CD8-positive, alpha-beta memory T cell (primary cell): Measurements from ENCODE around the gene SKAP1. TPM values are rescaled to one million over a fixed set of nuclear protein-coding genes. Genes with fewer than 3 reads are reported as not detected.

ENCODE experiments used
- CTCF ChIA-PET: fragments of 350-600 bp; sonication (Branson Sonifier 250); formaldehyde crosslinking; loops from one replicate; lab custom pipeline; 2021; ENCODE audit warnings: antibody characterized with exemption; lab: Charles Lee
- POLR2A ChIA-PET: fragments of 350-600 bp; sonication (Branson Sonifier 250); formaldehyde crosslinking; loops from one replicate; lab custom pipeline; 2021; ENCODE audit warnings: antibody characterized with exemption; lab: Charles Lee
- DNase-seq, 5 donors: peaks; one replicate each; pipeline versions ENCODE4 v3.0.0 to v3.0.0-alpha.2; 2020 to 2022; ENCODE audit warnings: mixed read lengths in 1 of 5
- H3K27ac ChIP-seq: one replicate; pipeline ENCODE4 v1.7.0; 2013; ENCODE audit warnings: low read depth, mild to moderate bottlenecking, low read length, moderate library complexity
- H3K27me3 ChIP-seq: 2 replicates; pipeline ENCODE4 v1.7.0; 2013; ENCODE audit warnings: low read length, mild to moderate bottlenecking; ENCODE audit not compliant: insufficient read depth, poor library complexity, severe bottlenecking
- H3K36me3 ChIP-seq: 2 replicates; pipeline ENCODE4 v1.7.0; 2013; ENCODE audit warnings: mild to moderate bottlenecking, low read length, moderate library complexity; ENCODE audit not compliant: insufficient read depth
- H3K4me1 ChIP-seq: 2 replicates; pipeline ENCODE4 v1.7.0; 2013; ENCODE audit warnings: mild to moderate bottlenecking, low read length, moderate library complexity; ENCODE audit not compliant: insufficient read depth
- H3K4me3 ChIP-seq: 2 replicates; pipeline ENCODE4 v1.7.0; 2013; ENCODE audit warnings: mild to moderate bottlenecking, low read length
- H3K9me3 ChIP-seq: 2 replicates; pipeline ENCODE4 v1.7.0; 2013; ENCODE audit warnings: mild to moderate bottlenecking, low read length
- H3K27ac Mint-ChIP-seq, 8 donors: one replicate each; pipeline ENCODE4 v1.8.0; 2020 to 2021; ENCODE audit warnings: mixed read lengths in 8 of 8, mild to moderate bottlenecking in 6 of 8, inconsistent platforms in 3 of 8, moderate library complexity in 3 of 8
- H3K27me3 Mint-ChIP-seq, 2 donors: one replicate each; pipeline ENCODE4 v1.8.0; 2020 to 2021; ENCODE audit warnings: mixed read lengths in 2 of 2, mild to moderate bottlenecking in 1 of 2, moderate library complexity in 1 of 2
- H3K36me3 Mint-ChIP-seq, 3 donors: one replicate each; pipeline ENCODE4 v1.8.0; 2020 to 2021; ENCODE audit warnings: mixed read lengths in 3 of 3, inconsistent platforms in 1 of 3, mild to moderate bottlenecking in 1 of 3
- H3K4me1 Mint-ChIP-seq, 3 donors: one replicate each; pipeline ENCODE4 v1.8.0; 2020 to 2021; ENCODE audit warnings: mixed read lengths in 3 of 3, inconsistent platforms in 1 of 3, mild to moderate bottlenecking in 1 of 3
- H3K4me3 Mint-ChIP-seq, 7 donors: one replicate each; pipeline ENCODE4 v1.8.0; 2020 to 2021; ENCODE audit warnings: mixed read lengths in 7 of 7, mild to moderate bottlenecking in 6 of 7, moderate library complexity in 4 of 7, inconsistent platforms in 2 of 7
- H3K9me3 Mint-ChIP-seq, 5 donors: one replicate each; pipeline ENCODE4 v1.8.0; 2020 to 2022; ENCODE audit warnings: mixed read lengths in 5 of 5, mild to moderate bottlenecking in 3 of 5, moderate library complexity in 2 of 5, inconsistent platforms in 1 of 5
- polyA plus RNA-seq: library from polyadenylated mRNA; unstranded; fragments of 300-500 nt; fragmentation: Illumina TruSeq; gene quantifications from one replicate; pipeline ENCODE4 v1.2.3, GENCODE V29; 2021
- total RNA-seq, 2 experiments: library from RNA; stranded (reverse); gene quantifications; one replicate each; pipeline ENCODE4 v1.2.3, GENCODE V29; 2021

The SKAP1 gene
- total and polyA plus RNA-seq, 3 experiments from 2014 or later = 50.5 to 264 (median 56.0) TPM

DNA sequence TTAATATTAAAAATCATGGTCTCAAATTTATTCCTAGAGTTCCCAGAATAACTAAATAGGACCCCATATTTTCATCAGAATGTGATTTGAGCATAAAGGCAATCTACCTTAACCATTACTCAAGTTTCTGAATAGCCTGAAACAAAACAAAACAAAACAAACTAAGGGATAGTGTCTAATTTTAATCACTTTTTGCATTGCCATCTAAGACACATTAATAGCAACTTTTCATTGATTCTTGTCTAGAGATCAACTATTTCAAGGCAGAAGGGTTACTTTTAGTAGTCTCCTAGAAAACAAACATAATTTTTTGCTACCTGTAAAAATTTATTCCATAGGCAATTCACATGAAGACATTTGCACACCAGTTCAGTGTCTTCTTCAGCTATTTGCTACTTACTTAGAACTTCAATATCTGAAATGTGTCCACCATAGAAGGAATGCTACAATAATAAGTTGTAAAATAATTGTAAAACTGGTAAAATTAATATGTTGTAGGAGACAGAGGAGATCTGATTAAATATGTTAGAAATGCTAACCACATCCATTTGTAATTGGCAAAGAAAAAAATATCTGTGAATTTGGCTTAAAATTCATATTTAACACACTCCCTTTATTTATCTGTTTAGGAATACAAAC is 94.7 kb downstream of the SKAP1 start:
- ChIA-PET CTCF (interaction anchor here (0.6 to 4.8 kb wide), 18 partner anchors 11 to 301 kb away, joined by 3 to 43 read pairs (median 4); partner anchors contain the start of gene HOXB5), POLR2A (no interaction called here)
- Mint-ChIP-seq H3K4me3 (no peak overlapping the region), H3K27ac (no peak overlapping the region), H3K36me3 (peaks cover 0 to 29% (median 4%) of the 10 kb centered on the region in 3 donors), H3K9me3 (no peaks in the 10 kb centered on the region), H3K4me1 (peaks cover 5 to 32% (median 19%) of the 10 kb centered on the region in 3 donors), H3K27me3 (peaks cover 0 to 1% of the 10 kb centered on the region in 2 donors)
- H3K9me3 ChIP-seq = no peaks in the 10 kb centered on the region
- no peak for DNase-seq
- H3K27ac ChIP-seq = no peak overlapping the region
- no peaks in the 10 kb centered on the region for H3K27me3 ChIP-seq
- peaks cover 3% of the 10 kb centered on the region for H3K36me3 ChIP-seq
- peaks cover 6% of the 10 kb centered on the region for H3K4me1 ChIP-seq
- no peak overlapping the region for H3K4me3 ChIP-seq

DNA sequence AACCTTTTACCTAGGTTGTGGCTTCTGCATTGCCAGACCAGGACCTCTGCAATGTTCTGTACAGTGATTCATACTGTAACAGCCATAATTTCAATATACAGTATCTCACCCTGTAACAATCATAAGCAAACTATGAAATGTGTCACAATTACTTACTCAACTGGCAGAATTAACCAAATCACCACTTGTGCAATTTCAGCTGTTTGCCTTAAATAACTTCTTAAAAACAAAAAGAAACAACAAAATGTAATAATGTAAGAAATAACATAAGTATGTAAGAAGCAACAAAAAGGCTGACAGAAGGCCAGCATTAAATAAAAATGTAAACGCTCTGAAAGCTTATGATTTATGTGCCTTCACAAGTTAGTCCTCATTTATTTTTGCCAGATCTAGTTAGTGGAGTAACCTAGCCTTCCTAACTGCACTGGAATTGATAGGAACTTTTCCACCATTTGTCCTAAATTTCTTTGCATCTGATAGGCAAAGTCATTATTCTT is 96.9 kb downstream of the SKAP1 start:
- Mint-ChIP-seq H3K9me3 (no peaks in the 10 kb centered on the region), H3K36me3 (peaks cover 0 to 32% (median 8%) of the 10 kb centered on the region in 3 donors), H3K4me3 (no peak overlapping the region), H3K27me3 (peaks cover 0 to 1% of the 10 kb centered on the region in 2 donors), H3K4me1 (peaks cover 13 to 43% (median 33%) of the 10 kb centered on the region in 3 donors), H3K27ac (no peak overlapping the region)
- Histone ChIP-seq H3K9me3 (no peaks in the 10 kb centered on the region), H3K27me3 (no peaks in the 10 kb centered on the region), H3K27ac (no peak overlapping the region), H3K4me3 (no peak overlapping the region), H3K4me1 (peaks cover 6% of the 10 kb centered on the region), H3K36me3 (no peaks in the 10 kb centered on the region)
- no peak for DNase-seq
- ChIA-PET CTCF (interaction anchor here (1.3 to 4.8 kb wide), 6 partner anchors 19 to 286 kb away, joined by 4 to 43 read pairs (median 6); partner anchors contain the start of genes HOXB3 and HOXB5), POLR2A (interaction anchor here (0.6 to 1.1 kb wide), 3 partner anchors 10 to 76 kb away, joined by 4 to 8 read pairs (median 4); no protein-coding TSS in a partner anchor)

DNA sequence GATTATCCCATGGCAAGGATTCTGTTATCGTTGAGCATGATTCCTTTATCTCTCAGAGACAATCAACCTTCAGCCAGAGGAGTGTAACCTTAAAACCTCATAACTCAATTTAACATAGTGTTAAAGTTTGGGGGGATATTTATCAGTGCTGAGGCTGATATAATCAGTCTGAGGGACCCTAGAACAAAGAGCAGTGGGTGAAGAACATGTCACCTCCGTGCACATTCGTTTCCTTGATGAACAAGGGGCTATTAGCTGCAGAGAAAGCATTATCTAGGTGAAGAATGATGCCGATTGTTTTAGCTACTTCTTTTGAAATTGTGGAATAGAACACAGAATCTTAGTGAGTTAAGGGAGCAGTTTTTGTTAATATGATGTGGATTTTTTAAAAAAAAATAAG is 99.1 kb downstream of the SKAP1 start:
- ChIA-PET POLR2A (interaction anchor here (0.6 kb wide), 1 partner anchor 59 kb away, joined by 3 read pairs; no protein-coding TSS in a partner anchor), CTCF (interaction anchor here (1.1 to 1.4 kb wide), 3 partner anchors 20 to 304 kb away, joined by 3 read pairs; no protein-coding TSS in a partner anchor)
- no peaks in the 10 kb centered on the region for H3K36me3 ChIP-seq
- H3K27me3 Mint-ChIP-seq = peaks cover 0 to 1% of the 10 kb centered on the region in 2 donors
- H3K9me3 Mint-ChIP-seq = no peaks in the 10 kb centered on the region
- no peaks in the 10 kb centered on the region for H3K9me3 ChIP-seq
- H3K27me3 ChIP-seq = no peaks in the 10 kb centered on the region
- H3K4me3 Mint-ChIP-seq = no peak overlapping the region
- H3K4me1 ChIP-seq = peaks cover 6% of the 10 kb centered on the region
- no peak overlapping the region for H3K27ac ChIP-seq
- H3K4me1 Mint-ChIP-seq = peaks cover 10 to 32% (median 31%) of the 10 kb centered on the region in 3 donors
- no peak overlapping the region for H3K27ac Mint-ChIP-seq
- H3K36me3 Mint-ChIP-seq = peaks cover 0 to 32% (median 8%) of the 10 kb centered on the region in 3 donors
- no peak overlapping the region for H3K4me3 ChIP-seq
- no peak for DNase-seq

GRCh38 chr17:48330421-48330820 is 99.6 kb downstream of the SKAP1 start:
- peak overlapping the region in 1 of 8 donors; percentile 51 for H3K27ac Mint-ChIP-seq
- H3K9me3 Mint-ChIP-seq = no peaks in the 10 kb centered on the region
- H3K36me3 Mint-ChIP-seq = peaks cover 0 to 34% (median 8%) of the 10 kb centered on the region in 3 donors
- peaks cover 4% of the 10 kb centered on the region for H3K4me1 ChIP-seq
- no peaks in the 10 kb centered on the region for H3K36me3 ChIP-seq
- no peak overlapping the region for H3K4me3 ChIP-seq
- POLR2A ChIA-PET = interaction anchor here (0.6 kb wide), 1 partner anchor 58 kb away, joined by 3 read pairs; no protein-coding TSS in a partner anchor
- CTCF ChIA-PET = interaction anchor here (1.4 kb wide), 1 partner anchor 21 kb away, joined by 3 read pairs; no protein-coding TSS in a partner anchor
- peaks cover 11 to 30% (median 28%) of the 10 kb centered on the region in 3 donors for H3K4me1 Mint-ChIP-seq
- H3K4me3 Mint-ChIP-seq = no peak overlapping the region
- no peaks in the 10 kb centered on the region for H3K27me3 ChIP-seq
- H3K27ac ChIP-seq = no peak overlapping the region
- no peak for DNase-seq
- H3K9me3 ChIP-seq = no peaks in the 10 kb centered on the region
- peaks cover 0 to 1% of the 10 kb centered on the region in 2 donors for H3K27me3 Mint-ChIP-seq

- Histone ChIP-seq H3K27me3 (no peaks in the 10 kb centered on the region), H3K4me1 (no peaks in the 10 kb centered on the region), H3K4me3 (no peak overlapping the region), H3K36me3 (no peaks in the 10 kb centered on the region), H3K9me3 (no peaks in the 10 kb centered on the region), H3K27ac (no peak overlapping the region)
- Mint-ChIP-seq H3K4me3 (no peak overlapping the region), H3K4me1 (peaks cover 11 to 37% (median 37%) of the 10 kb centered on the region in 3 donors), H3K36me3 (peaks cover 0 to 36% (median 8%) of the 10 kb centered on the region in 3 donors), H3K27ac (peak overlapping the region in 3 of 8 donors; percentile 3 to 75 (median 53)), H3K27me3 (peaks cover 0 to 1% of the 10 kb centered on the region in 2 donors), H3K9me3 (no peaks in the 10 kb centered on the region)
- CTCF ChIA-PET = no interaction called here
- POLR2A ChIA-PET = no interaction called here
- DNase-seq = no peak
Measured at GRCh38 chr17:48328457-48328856, 101.6 kb downstream of the SKAP1 start.

DNA sequence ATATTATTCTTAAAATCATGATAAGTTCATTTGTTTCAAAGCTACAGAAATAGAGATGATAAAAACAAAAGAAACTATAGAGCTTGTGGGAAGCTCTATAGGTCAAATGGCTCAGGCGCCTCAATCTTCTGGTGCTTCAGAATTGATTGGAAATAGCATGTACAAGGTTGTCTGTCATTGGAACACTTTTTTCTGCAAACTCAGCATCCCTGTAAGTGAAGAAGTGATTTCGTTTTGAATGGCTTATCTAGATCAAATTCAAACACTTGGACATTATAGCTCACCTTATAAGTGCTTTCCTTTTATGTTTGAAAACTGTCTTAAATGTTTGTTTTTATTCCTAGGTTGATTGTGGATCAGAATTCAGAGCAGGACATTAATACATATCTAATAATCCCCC is 103.7 kb downstream of the SKAP1 start:
- no peaks in the 10 kb centered on the region for H3K9me3 ChIP-seq
- Mint-ChIP-seq H3K36me3 (peaks cover 0 to 34% (median 8%) of the 10 kb centered on the region in 3 donors), H3K27ac (no peak overlapping the region), H3K4me3 (no peak overlapping the region), H3K27me3 (peaks cover 0 to 1% of the 10 kb centered on the region in 2 donors), H3K4me1 (peaks cover 23 to 43% (median 42%) of the 10 kb centered on the region in 3 donors), H3K9me3 (no peaks in the 10 kb centered on the region)
- no peak overlapping the region for H3K27ac ChIP-seq
- H3K27me3 ChIP-seq = no peaks in the 10 kb centered on the region
- ChIA-PET POLR2A (no interaction called here), CTCF (interaction anchor here (1.0 kb wide), 1 partner anchor 26 kb away, joined by 4 read pairs; no protein-coding TSS in a partner anchor)
- no peak for DNase-seq
- H3K4me3 ChIP-seq = no peak overlapping the region
- no peaks in the 10 kb centered on the region for H3K36me3 ChIP-seq
- H3K4me1 ChIP-seq = no peaks in the 10 kb centered on the region

GRCh38 chr17:48322060-48322459 is 108.0 kb downstream of the SKAP1 start:
- Histone ChIP-seq H3K36me3 (no peaks in the 10 kb centered on the region), H3K4me1 (no peaks in the 10 kb centered on the region), H3K4me3 (no peak overlapping the region), H3K27ac (no peak overlapping the region), H3K27me3 (no peaks in the 10 kb centered on the region), H3K9me3 (no peaks in the 10 kb centered on the region)
- Mint-ChIP-seq H3K4me1 (peaks cover 25 to 40% (median 39%) of the 10 kb centered on the region in 3 donors), H3K4me3 (no peak overlapping the region), H3K27ac (peak overlapping the region in 1 of 8 donors; percentile 59), H3K9me3 (no peaks in the 10 kb centered on the region), H3K27me3 (no peaks in the 10 kb centered on the region), H3K36me3 (peaks cover 0 to 22% (median 1%) of the 10 kb centered on the region in 3 donors)
- DNase-seq = no peak
- ChIA-PET POLR2A (no interaction called here), CTCF (interaction anchor here (1.4 kb wide), 1 partner anchor 272 kb away, joined by 4 read pairs; the partner anchor contains the start of gene HOXB5)

GRCh38 chr17:48317732-48318131 is 112.3 kb downstream of the SKAP1 start:
- H3K27me3 ChIP-seq = no peaks in the 10 kb centered on the region
- H3K27ac Mint-ChIP-seq = peak overlapping the region in 5 of 8 donors; percentile 0 to 15 (median 4)
- H3K4me1 ChIP-seq = no peaks in the 10 kb centered on the region
- H3K36me3 Mint-ChIP-seq = peaks cover 0 to 27% (median 7%) of the 10 kb centered on the region in 3 donors
- no peaks in the 10 kb centered on the region for H3K27me3 Mint-ChIP-seq
- H3K36me3 ChIP-seq = no peaks in the 10 kb centered on the region
- H3K9me3 ChIP-seq = no peaks in the 10 kb centered on the region
- CTCF ChIA-PET = no interaction called here
- POLR2A ChIA-PET = no interaction called here
- H3K4me3 Mint-ChIP-seq = no peak overlapping the region
- H3K4me3 ChIP-seq = no peak overlapping the region
- H3K9me3 Mint-ChIP-seq = no peaks in the 10 kb centered on the region
- no peak for DNase-seq
- H3K27ac ChIP-seq = no peak overlapping the region
- H3K4me1 Mint-ChIP-seq = peaks cover 36 to 53% (median 53%) of the 10 kb centered on the region in 3 donors
